EH (cell line): ENCODE results near the gene MYPOP.

ENCODE experiments used
- DNase-seq: peaks from one replicate; pipeline ENCODE4 v3.0.0-alpha.2; 2015; ENCODE audit warnings: low read depth

Gene MYPOP

GRCh38 chr19:45901912-45902650 is at the start of gene MYPOP:
MYPOP (minus strand) TSS chr19:45902613; CDS start chr19:45901773, 840 bp downstream.
- DNase-seq = no peak

- peak; percentile 8 for DNase-seq
Observed at GRCh38 chr19:45947926-45948325, 45.5 kb upstream of the MYPOP start.

GRCh38 chr19:45940515-45940805 is 38.0 kb upstream of the MYPOP start:
- no peak for DNase-seq

GRCh38 chr19:45939792-45940514 is 37.5 kb upstream of the MYPOP start:
- peak; percentile 7 for DNase-seq

GRCh38 chr19:45938733-45939319 is 36.4 kb upstream of the MYPOP start:
- DNase-seq = no peak

- DNase-seq = no peak
Observed at GRCh38 chr19:45935267-45935666, 32.9 kb upstream of the MYPOP start.

GRCh38 chr19:45934551-45935230 is 32.3 kb upstream of the MYPOP start:
- DNase-seq = no peak

- no peak for DNase-seq
Observed at GRCh38 chr19:45933759-45934158, 31.3 kb upstream of the MYPOP start.

GRCh38 chr19:45931055-45931454 is 28.6 kb upstream of the MYPOP start:
- no peak for DNase-seq

GRCh38 chr19:45929247-45929646 is 26.8 kb upstream of the MYPOP start:
- DNase-seq = no peak

GRCh38 chr19:45927565-45928261 is 25.3 kb upstream of the MYPOP start:
- peak; percentile 89 for DNase-seq

- no peak for DNase-seq
Observed at GRCh38 chr19:45924891-45925447, 22.6 kb upstream of the MYPOP start.

- peak; percentile 7 for DNase-seq
Observed at GRCh38 chr19:45922281-45922680, 19.9 kb upstream of the MYPOP start.

GRCh38 chr19:45920458-45920857 is 18.0 kb upstream of the MYPOP start:
- no peak for DNase-seq

GRCh38 chr19:45919678-45920077 is 17.3 kb upstream of the MYPOP start:
- DNase-seq = no peak

- DNase-seq = no peak
Observed at GRCh38 chr19:45918721-45919120, 16.3 kb upstream of the MYPOP start.

GRCh38 chr19:45917421-45918091 is 15.1 kb upstream of the MYPOP start:
- DNase-seq = no peak

- peak; percentile 7 for DNase-seq
Observed at GRCh38 chr19:45913874-45914830, 11.7 kb upstream of the MYPOP start, which contains the start of gene NANOS2. NANOS2 (minus strand) TSS chr19:45914778; CDS start chr19:45914693, 85 bp downstream.

GRCh38 chr19:45911291-45911690 is 8.9 kb upstream of the MYPOP start:
- DNase-seq = no peak

- peak; percentile 33 for DNase-seq
Observed at GRCh38 chr19:45908956-45909355, 6.5 kb upstream of the MYPOP start.
